Spleen (tissue), 11 donors: ENCODE data around the gene CAMTA1. TPM values are rescaled to one million over a fixed set of nuclear protein-coding genes. Genes with fewer than 3 reads are reported as not detected.

ENCODE experiments used
- DNase-seq: peaks from one replicate; pipeline ENCODE4 v3.0.0-alpha.2; 2020
- H3K27ac ChIP-seq, 8 donors: fragments of 200-600 bp; sonication (generic) in 7 of 8; 1 replicate in 4 of 8; 2 replicates in 4 of 8; pipeline versions ENCODE4 v1.5.0 to v1.8.0; 2016 to 2021; ENCODE audit warnings: inconsistent platforms in 4 of 8, mild to moderate bottlenecking in 4 of 8, moderate library complexity in 1 of 8
- H3K27me3 ChIP-seq, 7 donors: fragments of 200-600 bp; sonication (generic) in 6 of 7; replicated peaks in 1 of 7; 1 replicate in 4 of 7; 2 replicates in 3 of 7; pipeline versions ENCODE4 v1.5.0 to v1.8.0; 2016 to 2021; ENCODE audit warnings: inconsistent platforms in 3 of 7, mild to moderate bottlenecking in 1 of 7
- H3K36me3 ChIP-seq, 6 donors: fragments of 200-600 bp; sonication (generic) in 5 of 6; 1 replicate in 4 of 6; 2 replicates in 2 of 6; pipeline versions ENCODE4 v1.5.0 to v1.8.0; 2016 to 2021; ENCODE audit warnings: inconsistent platforms in 2 of 6
- H3K4me1 ChIP-seq, 6 donors: fragments of 200-600 bp; sonication (generic) in 5 of 6; 1 replicate in 3 of 6; 2 replicates in 3 of 6; pipeline versions ENCODE4 v1.5.0 to v1.8.0; 2016 to 2021; ENCODE audit warnings: inconsistent platforms in 3 of 6
- H3K4me3 ChIP-seq, 8 donors: fragments of 200-600 bp; sonication (generic) in 7 of 8; 1 replicate in 4 of 8; 2 replicates in 4 of 8; pipeline versions ENCODE4 v1.5.0 to v1.8.0; 2016 to 2021; ENCODE audit warnings: inconsistent platforms in 4 of 8, mild to moderate bottlenecking in 4 of 8, moderate library complexity in 2 of 8
- H3K9me3 ChIP-seq, 8 donors: fragments of 200-600 bp; sonication (generic) in 7 of 8; 1 replicate in 4 of 8; 2 replicates in 4 of 8; pipeline versions ENCODE4 v1.5.0 to v1.8.0; 2016 to 2021; ENCODE audit warnings: inconsistent platforms in 4 of 8
- POLR2A ChIP-seq, 3 donors: fragments of 450-650 bp; IDR thresholded peaks; one replicate each; pipeline ENCODE4 v1.5.1; 2017; ENCODE audit warnings: antibody characterized with exemption in 3 of 3, mild to moderate bottlenecking in 1 of 3
- POLR2AphosphoS5 ChIP-seq, 3 donors: sonication (generic); formaldehyde crosslinking; IDR thresholded peaks; one replicate each; pipeline ENCODE4 v1.5.1; 2017; ENCODE audit warnings: antibody characterized with exemption in 3 of 3
- WGBS, 5 donors: extraction: QIAGEN DNeasy Blood & Tissue Kit in 3 of 5; methylation state at CpG; one replicate each; pipeline versions ENCODE4 v1.1.5 to v1.1.7; 2013 to 2018; 5-methylcytosine and 5-hydroxymethylcytosine counted together
- intact Hi-C: fragments of 100-400 bp; cut with DNase I; formaldehyde crosslinking; loops from one replicate; pipeline ENCODE4 v1.15.0; 2023; ENCODE audit warnings: low total_unique reads
- polyA plus RNA-seq, 3 donors: library from polyadenylated mRNA; stranded (reverse); fragments of 200-250 nt; gene quantifications; one replicate each; pipeline ENCODE4 v1.2.1, GENCODE V29; 2013
- total RNA-seq, 7 donors: library from RNA; depleted of rRNA in 3 of 7; stranded (reverse); fragments of >200 nt in 3 of 7; fragmentation: NEBNext Ultra II Directional in 4 of 7; extraction: Animal tissue kit (Norgen Biotek cat#: 25700) in 4 of 7; gene quantifications; one replicate each; pipeline versions ENCODE4 v1.1.0 to v1.2.1, GENCODE V29; 2016 to 2021
- TF ChIP-seq, protein P1 (sequence below), 11 experiments: fragments of 200-600 bp in 7 of 11; fragments of 450-650 bp in 4 of 11; sonication (generic) in 4 of 11; IDR thresholded peaks in 8 of 11; conservative IDR thresholded peaks in 3 of 11; 1 replicate in 7 of 11; 2 replicates in 4 of 11; pipeline versions ENCODE4 v1.4.0 to v1.8.0; 2016 to 2021; ENCODE audit warnings: antibody characterized with exemption in 11 of 11, inconsistent platforms in 4 of 11, mild to moderate bottlenecking in 1 of 11
- donor health status: healthy with polysubstance abuse.
- donor health status: DM: no; HTN: no; CAD: no; lungs with moderate emphysema.
- donor health status: DM: no; HTN: no; CAD: no.
- donor health status: Bipolar disorder and iron deficiency.
- donor health status: healthy.
- donor health status: DM: no; HTN: no; CAD: no.
- donor health status: DM: yes; HTN: yes; CAD: no.

The CAMTA1 gene
- total and polyA plus RNA-seq, 10 donors: 53.0 to 106 (median 77.3) TPM

DNA sequence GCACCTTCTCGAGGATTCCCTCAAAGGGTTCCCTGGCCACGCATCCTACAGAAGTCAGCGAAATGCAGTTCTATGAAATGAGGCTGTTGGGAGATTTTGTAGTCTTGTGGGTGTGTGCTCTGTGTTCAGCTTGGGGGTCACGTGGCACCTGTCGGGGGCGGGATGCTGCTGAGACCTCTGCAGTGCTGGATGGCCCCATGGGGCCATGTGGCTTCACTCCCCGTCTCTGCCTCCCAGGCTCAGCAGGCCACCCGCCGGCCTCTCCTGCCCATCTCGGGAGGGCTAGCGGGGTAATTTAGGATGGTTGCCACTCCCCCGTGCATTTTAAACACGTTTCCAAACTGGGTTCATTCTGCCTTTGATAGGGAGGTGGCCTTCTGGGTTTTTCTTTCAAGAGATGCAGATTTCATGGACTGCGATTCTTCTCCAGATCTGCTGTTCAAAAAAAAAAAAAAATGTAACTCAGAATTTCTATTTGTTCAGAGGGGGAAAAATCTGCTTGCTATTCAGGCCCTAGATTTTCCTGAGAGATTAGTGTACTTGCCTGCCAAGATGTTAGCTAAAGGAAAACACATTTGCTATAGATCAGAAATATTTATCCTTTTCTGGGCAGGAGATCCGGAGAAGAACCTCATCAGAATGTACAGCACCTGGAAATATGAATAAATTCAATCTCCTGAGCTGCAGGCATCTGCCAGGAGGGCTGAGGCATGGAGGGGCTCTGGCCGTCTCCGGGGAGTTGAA is 708.6 kb downstream of the CAMTA1 start:
- 78 to 92% (median 83%) methylated on average over 17 of the region's 17 CpGs for WGBS, 5 donors
- peaks cover 0 to 19% (median 6%) of the 10 kb centered on the region in 6 donors for H3K4me1 ChIP-seq
- peaks cover 0 to 7% (median 0%) of the 10 kb centered on the region in 7 donors for H3K27me3 ChIP-seq

DNA sequence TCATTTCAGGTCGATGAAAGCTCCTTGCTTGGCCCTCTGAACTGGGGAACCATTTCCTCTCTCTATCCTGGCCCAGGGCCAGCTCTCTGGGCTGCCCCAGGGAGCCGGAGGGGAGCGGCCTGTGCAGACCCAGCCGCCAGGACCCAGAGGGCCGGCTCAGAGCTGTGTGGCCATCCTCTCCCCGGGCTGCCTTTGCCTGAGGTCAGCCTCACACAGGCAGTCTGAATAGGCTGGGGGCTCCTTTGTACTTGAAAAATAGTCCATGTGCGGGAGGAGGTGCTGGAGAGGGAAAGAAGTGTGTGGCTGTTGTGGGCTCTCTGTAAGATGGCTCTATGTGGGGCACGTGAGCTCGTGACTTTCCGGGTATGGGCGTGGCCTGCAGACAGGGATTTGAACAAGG is 710.7 kb downstream of the CAMTA1 start:
- peaks cover 0 to 17% (median 5%) of the 10 kb centered on the region in 6 donors for H3K4me1 ChIP-seq
- TF ChIP-seq POLR2A (IDR thresholded peaks at IDR 0.05) (no peak), POLR2AphosphoS5 (IDR thresholded peaks at IDR 0.05) (no peak)
- TF ChIP-seq, protein P1, sequence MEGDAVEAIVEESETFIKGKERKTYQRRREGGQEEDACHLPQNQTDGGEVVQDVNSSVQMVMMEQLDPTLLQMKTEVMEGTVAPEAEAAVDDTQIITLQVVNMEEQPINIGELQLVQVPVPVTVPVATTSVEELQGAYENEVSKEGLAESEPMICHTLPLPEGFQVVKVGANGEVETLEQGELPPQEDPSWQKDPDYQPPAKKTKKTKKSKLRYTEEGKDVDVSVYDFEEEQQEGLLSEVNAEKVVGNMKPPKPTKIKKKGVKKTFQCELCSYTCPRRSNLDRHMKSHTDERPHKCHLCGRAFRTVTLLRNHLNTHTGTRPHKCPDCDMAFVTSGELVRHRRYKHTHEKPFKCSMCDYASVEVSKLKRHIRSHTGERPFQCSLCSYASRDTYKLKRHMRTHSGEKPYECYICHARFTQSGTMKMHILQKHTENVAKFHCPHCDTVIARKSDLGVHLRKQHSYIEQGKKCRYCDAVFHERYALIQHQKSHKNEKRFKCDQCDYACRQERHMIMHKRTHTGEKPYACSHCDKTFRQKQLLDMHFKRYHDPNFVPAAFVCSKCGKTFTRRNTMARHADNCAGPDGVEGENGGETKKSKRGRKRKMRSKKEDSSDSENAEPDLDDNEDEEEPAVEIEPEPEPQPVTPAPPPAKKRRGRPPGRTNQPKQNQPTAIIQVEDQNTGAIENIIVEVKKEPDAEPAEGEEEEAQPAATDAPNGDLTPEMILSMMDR (IDR thresholded peaks at IDR 0.05 in 8 of 11, conservative IDR thresholded peaks at IDR 0.05 in 3 of 11): no peak
- no peaks in the 10 kb centered on the region for H3K9me3 ChIP-seq
- no peaks in the 10 kb centered on the region for H3K36me3 ChIP-seq
- no peak overlapping the region for H3K27ac ChIP-seq
- intact Hi-C loops: no loop called here
- H3K4me3 ChIP-seq: no peak overlapping the region
- no peaks in the 10 kb centered on the region for H3K27me3 ChIP-seq
- no peak for DNase-seq
- 63 to 73% (median 70%) methylated on average over 11 of the region's 11 CpGs for WGBS, 5 donors

More for the DNA sequence above, 708.6 kb downstream of the CAMTA1 start:
- intact Hi-C loops: no loop called here
- no peak for DNase-seq
- Histone ChIP-seq H3K4me3 (no peak overlapping the region), H3K9me3 (no peaks in the 10 kb centered on the region), H3K36me3 (no peaks in the 10 kb centered on the region), H3K27ac (no peak overlapping the region)
- TF ChIP-seq POLR2A (IDR thresholded peaks at IDR 0.05) (no peak), POLR2AphosphoS5 (IDR thresholded peaks at IDR 0.05) (no peak)
- TF ChIP-seq, protein P1 (IDR thresholded peaks at IDR 0.05 in 8 of 11, conservative IDR thresholded peaks at IDR 0.05 in 3 of 11): no peak

DNA sequence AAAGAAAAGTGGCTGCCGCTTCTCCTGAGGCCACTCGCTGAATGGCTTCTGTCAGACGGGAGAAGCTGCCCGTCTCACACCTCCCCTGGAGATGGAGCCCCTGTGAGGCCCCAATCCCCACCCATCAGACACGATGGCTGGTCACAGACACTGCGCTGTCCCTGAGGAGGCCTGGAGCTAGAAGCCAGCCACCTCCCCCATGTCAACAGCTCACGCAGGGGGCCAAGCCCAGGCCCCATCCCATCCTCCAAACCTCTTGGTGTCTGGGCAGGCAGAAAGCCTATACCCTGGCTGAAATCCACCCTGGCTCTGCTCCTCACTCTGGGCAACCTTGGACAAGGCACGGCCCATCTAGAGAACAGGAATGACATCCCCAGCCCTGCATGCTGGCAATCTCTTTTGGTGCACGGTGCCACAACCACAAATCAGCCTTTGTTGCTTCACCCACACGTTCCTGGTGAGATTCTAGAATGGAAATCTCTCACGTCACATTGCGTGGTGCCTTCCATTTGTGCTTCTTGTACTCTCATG is 711.9 kb downstream of the CAMTA1 start:
- WGBS, 5 donors: 80 to 94% (median 91%) methylated on average over 9 to 12 of the region's 12 CpGs
- TF ChIP-seq, protein P1 (IDR thresholded peaks at IDR 0.05 in 8 of 11, conservative IDR thresholded peaks at IDR 0.05 in 3 of 11): no peak
- TF ChIP-seq POLR2A (IDR thresholded peaks at IDR 0.05): no peak
- TF ChIP-seq POLR2AphosphoS5 (IDR thresholded peaks at IDR 0.05): no peak
- no peaks in the 10 kb centered on the region for H3K36me3 ChIP-seq
- no peaks in the 10 kb centered on the region for H3K9me3 ChIP-seq
- no peaks in the 10 kb centered on the region for H3K27me3 ChIP-seq
- H3K27ac ChIP-seq: no peak overlapping the region
- DNase-seq: no peak
- peaks cover 4 to 18% (median 14%) of the 10 kb centered on the region in 6 donors for H3K4me1 ChIP-seq
- intact Hi-C loops: no loop called here
- H3K4me3 ChIP-seq: no peak overlapping the region

- Histone ChIP-seq H3K27me3 (peaks cover 0 to 11% (median 0%) of the 10 kb centered on the region in 7 donors), H3K27ac (no peak overlapping the region), H3K9me3 (no peaks in the 10 kb centered on the region), H3K36me3 (no peaks in the 10 kb centered on the region), H3K4me3 (no peak overlapping the region), H3K4me1 (peaks cover 4 to 24% (median 18%) of the 10 kb centered on the region in 6 donors)
- WGBS, 5 donors: 78 to 92% (median 86%) methylated on average over 17 to 22 of the region's 22 CpGs
- intact Hi-C loops: no loop called here
- no peak for DNase-seq
- no peak for TF ChIP-seq POLR2A (IDR thresholded peaks at IDR 0.05)
- no peak for TF ChIP-seq POLR2AphosphoS5 (IDR thresholded peaks at IDR 0.05)
- TF ChIP-seq, protein P1 (IDR thresholded peaks at IDR 0.05 in 8 of 11, conservative IDR thresholded peaks at IDR 0.05 in 3 of 11): no peak
These were observed 715.3 kb downstream of the CAMTA1 start for GRCh38 chr1:7500381-7501083.
